HCT116 (cell line): Measurements from ENCODE around the gene ZC3H7A. TPM values are rescaled to one million over a fixed set of nuclear protein-coding genes. Genes with fewer than 3 reads are reported as not detected.

ENCODE experiments used
- ATAC-seq: fragments of 200-7000 bp; cut with Tn5 transposase; 2 replicates; pipeline ENCODE4 v1.9.1; 2020; ENCODE audit warnings: mild to moderate bottlenecking, moderate library complexity
- BruUV-seq: library from RNA; stranded (reverse); fragments of 400-500 nt; replicated peaks from 2 replicates; lab custom pipeline; 2021; lab: Mats Ljungman, UMichigan
- CTCF ChIA-PET: fragments of 300-600 bp; sonication (Branson Sonifier 250); formaldehyde crosslinking; loops from one replicate; lab custom pipeline; 2021; ENCODE audit warnings: antibody characterized with exemption; lab: Charles Lee
- POLR2A ChIA-PET: fragments of 300-600, 350-600 bp; sonication (Branson Sonifier 250); formaldehyde crosslinking; loops from one replicate; lab custom pipeline; 2021; ENCODE audit warnings: antibody characterized with exemption; lab: Charles Lee
- RAD21 ChIA-PET, 2 experiments: fragments of 300-600 bp; sonication (Branson Sonifier 250); formaldehyde crosslinking; loops; one replicate each; lab custom pipeline; 2023; ENCODE audit warnings: low total read pairs in 2 of 2; ENCODE audit not compliant: uncharacterized antibody in 2 of 2, unreplicated experiment in 2 of 2, low non-redundant PET in 1 of 2; lab: Charles Lee
- DNase-seq: peaks from one replicate; pipeline ENCODE4 v3.0.0-alpha.2; 2010; ENCODE audit warnings: low read depth, low spot score
- H2AFZ ChIP-seq: fragments of 200-600 bp; shearing (Covaris generic), sonication (generic); 2 replicates; pipeline ENCODE4 v1.6.1; 2017; ENCODE audit warnings: low read depth, mixed run types, mixed read lengths, antibody characterized with exemption, low read length; ENCODE audit not compliant: poor library complexity, severe bottlenecking
- H3K27ac ChIP-seq: 2 replicates; pipeline ENCODE4 v1.5.1; 2012; ENCODE audit warnings: low read depth, low read length
- H3K27me3 ChIP-seq: fragments of 200-600 bp; sonication (generic); 2 replicates; pipeline ENCODE4 v1.6.1; 2016; ENCODE audit warnings: mixed run types, low read length, mixed read lengths; ENCODE audit not compliant: insufficient read depth
- H3K36me3 ChIP-seq, 2 experiments: fragments of 200-500 bp in 1 of 2; fragments of 200-600 bp in 1 of 2; sonication (Bioruptor generic) in 1 of 2; sonication (generic) in 1 of 2; 2 replicates each; pipeline versions ENCODE4 v1.5.1 to v1.6.1; 2014 to 2016; ENCODE audit warnings: low read length in 2 of 2, inconsistent platforms in 1 of 2, mixed read lengths in 1 of 2, mixed run types in 1 of 2; ENCODE audit not compliant: insufficient read depth in 2 of 2, control insufficient read depth in 1 of 2
- H3K4me1 ChIP-seq, 2 experiments: fragments of 200-600 bp in 1 of 2; sonication (generic) in 1 of 2; 2 replicates each; pipeline versions ENCODE4 v1.5.1 to v1.6.1; 2012 to 2017; ENCODE audit warnings: low read length in 2 of 2, inconsistent platforms in 1 of 2, mild to moderate bottlenecking in 1 of 2, mixed read lengths in 1 of 2, mixed run types in 1 of 2, moderate library complexity in 1 of 2; ENCODE audit not compliant: insufficient read depth in 2 of 2, control insufficient read depth in 1 of 2
- H3K4me2 ChIP-seq: fragments of 200-600 bp; sonication (generic); 2 replicates; pipeline ENCODE4 v1.6.1; 2017; ENCODE audit warnings: mixed run types, low read length, mixed read lengths
- H3K4me3 ChIP-seq, 2 experiments: fragments of 200-600 bp in 1 of 2; sonication (generic) in 1 of 2; replicated peaks in 1 of 2; 2 replicates each; pipeline ENCODE4 v1.5.1; 2011 to 2016; ENCODE audit warnings: low read length in 2 of 2, control low read depth in 1 of 2, low read depth in 1 of 2, mild to moderate bottlenecking in 1 of 2, mixed read lengths in 1 of 2, mixed run types in 1 of 2
- H3K79me2 ChIP-seq: fragments of 200-600 bp; sonication (generic); 2 replicates; pipeline ENCODE4 v1.6.1; 2017; ENCODE audit warnings: mild to moderate bottlenecking, mixed run types, low read length, moderate library complexity, mixed read lengths; ENCODE audit not compliant: insufficient read depth
- H3K9ac ChIP-seq: fragments of 200-600 bp; sonication (generic); 2 replicates; pipeline ENCODE4 v1.6.1; 2016; ENCODE audit warnings: low read length, mixed read lengths
- H3K9me2 ChIP-seq: fragments of 200-600 bp; sonication (generic), shearing (Covaris generic); 2 replicates; pipeline ENCODE4 v1.6.1; 2017; ENCODE audit warnings: mixed run types, mild to moderate bottlenecking, moderate library complexity; ENCODE audit not compliant: insufficient read depth
- H3K9me3 ChIP-seq, 2 experiments: fragments of 200-500 bp in 1 of 2; fragments of 200-600 bp in 1 of 2; sonication (Bioruptor generic) in 1 of 2; sonication (generic) in 1 of 2; 2 replicates each; pipeline ENCODE4 v1.6.1; 2014 to 2017; ENCODE audit warnings: low read length in 2 of 2, mixed read lengths in 2 of 2, inconsistent platforms in 1 of 2, low read depth in 1 of 2, mild to moderate bottlenecking in 1 of 2, mixed run types in 1 of 2, moderate library complexity in 1 of 2; ENCODE audit not compliant: control insufficient read depth in 1 of 2, insufficient read depth in 1 of 2
- H4K20me1 ChIP-seq: fragments of 200-600 bp; sonication (generic), shearing (Covaris generic); 2 replicates; pipeline ENCODE4 v1.6.1; 2017; ENCODE audit warnings: mixed run types, mild to moderate bottlenecking, moderate library complexity; ENCODE audit not compliant: insufficient read depth
- CBX3 ChIP-seq: IDR thresholded peaks from 2 replicates; pipeline ENCODE4 v1.6.1; 2012; ENCODE audit warnings: low read depth
- POLR2A ChIP-seq: IDR thresholded peaks from 2 replicates; pipeline ENCODE4 v1.7.0; 2011; ENCODE audit warnings: borderline replicate concordance; ENCODE audit not compliant: insufficient read depth, insufficient read length; ENCODE audit errors: extremely low read depth
- POLR2AphosphoS5 ChIP-seq: IDR thresholded peaks from 2 replicates; pipeline ENCODE4 v1.6.1; 2011; ENCODE audit warnings: mild to moderate bottlenecking, low read depth, low read length, moderate library complexity
- RAD21 ChIP-seq: IDR thresholded peaks from 2 replicates; pipeline ENCODE4 v1.6.1; 2012; ENCODE audit warnings: low read depth, mild to moderate bottlenecking
- REST ChIP-seq: IDR thresholded peaks from 2 replicates; pipeline ENCODE4 v1.6.1; 2012; ENCODE audit warnings: low read depth
- SIN3A ChIP-seq: IDR thresholded peaks from 2 replicates; pipeline ENCODE4 v1.6.1; 2012; ENCODE audit warnings: low read depth
- SRF ChIP-seq: IDR thresholded peaks from 2 replicates; pipeline ENCODE4 v1.6.1; 2012; ENCODE audit warnings: low read depth
- TCF7L2 ChIP-seq: IDR thresholded peaks from 2 replicates; pipeline ENCODE4 v1.7.0; 2011; ENCODE audit warnings: borderline replicate concordance, inconsistent platforms; ENCODE audit not compliant: insufficient read depth, insufficient read length; ENCODE audit errors: extremely low read depth
- YY1 ChIP-seq: IDR thresholded peaks from 2 replicates; pipeline ENCODE4 v1.6.1; 2011; ENCODE audit warnings: low read length, low read depth, moderate library complexity, mild to moderate bottlenecking; ENCODE audit not compliant: insufficient replicate concordance; ENCODE audit errors: extremely low read depth
- ZFX ChIP-seq: fragments of 450-650 bp; IDR thresholded peaks from 2 replicates; pipeline ENCODE4 v1.6.1; 2017
- intact Hi-C: fragments of 100-400 bp; cut with micrococcal nuclease; formaldehyde crosslinking; loops from 2 replicates; pipeline ENCODE4 v1.10.0; 2022
- total RNA-seq: library from RNA; stranded (reverse); gene quantifications from one replicate; pipeline ENCODE4 v1.2.1, GENCODE V29; 2021; ENCODE audit not compliant: unreplicated experiment

Gene ZC3H7A
- total RNA-seq, 1 experiment from 2014 or later, result 33.4 TPM

- ChIA-PET CTCF (no interaction called here), POLR2A (no interaction called here)
These were observed 44.0 kb upstream of the ZC3H7A start for GRCh38 chr16:11841026-11841425.

More at GRCh38 chr16:11841026-11841425, 44.0 kb upstream of the ZC3H7A start:
- H3K9me2 ChIP-seq, result no peaks in the 10 kb centered on the region
- DNase-seq, result no peak
- RAD21 ChIA-PET, result no interaction called here
- H3K27ac ChIP-seq, result no peak overlapping the region
- H3K9me3 ChIP-seq, result no peaks in the 10 kb centered on the region
- no peak overlapping the region for H2AFZ ChIP-seq
- H3K4me1 ChIP-seq, result peaks cover 0 to 7% of the 10 kb centered on the region in 2 experiments; a peak in 2 of 4 replicates
- H3K4me2 ChIP-seq, result no peak overlapping the region
- H3K9ac ChIP-seq, result no peak overlapping the region
- H3K4me3 ChIP-seq, result no peak overlapping the region
- BruUV-seq, result no TSS peak
- H3K36me3 ChIP-seq, result peaks cover 75 to 84% of the 10 kb centered on the region in 2 experiments
- ATAC-seq, result no peak
- TF ChIP-seq SIN3A, result no peak
- no peak for TF ChIP-seq REST
- no peak for TF ChIP-seq TCF7L2
- TF ChIP-seq ZFX, result no peak
- TF ChIP-seq SRF, result no peak
- TF ChIP-seq YY1, result no peak
- no peak for TF ChIP-seq CBX3
- no peak for TF ChIP-seq POLR2AphosphoS5
- no peak for TF ChIP-seq RAD21
- no peak for TF ChIP-seq POLR2A
- peaks cover 66% of the 10 kb centered on the region for H3K79me2 ChIP-seq
- H3K27me3 ChIP-seq, result no peaks in the 10 kb centered on the region
- H4K20me1 ChIP-seq, result peaks cover 25% of the 10 kb centered on the region; the same call in 1 of the 2 replicates
- intact Hi-C loops, result no loop called here
